A549 (cell line): ENCODE data around the gene ZSCAN16. TPM values are rescaled to one million over a fixed set of nuclear protein-coding genes. Genes with fewer than 3 reads are reported as not detected.

Experiments
- ATAC-seq, 2 experiments: fragments of 200-7000 bp in 1 of 2; fragments of >200 bp in 1 of 2; cut with Nextera tagmentation in 1 of 2; cut with Tn5 transposase in 1 of 2; 3 replicates each; pipeline versions ENCODE4 v1.8.0 to v1.9.1; 2018 to 2020; ENCODE audit warnings: mild to moderate bottlenecking in 1 of 2, moderate library complexity in 1 of 2
- CTCF ChIA-PET: fragments of 300-600 bp; sonication (Branson Sonifier 250); formaldehyde crosslinking; extraction: SDS; loops from one replicate; lab custom pipeline; 2021; ENCODE audit warnings: antibody characterized with exemption, inconsistent platforms; lab: Yijun Ruan, JAX
- POLR2A ChIA-PET: fragments of 350-600 bp; formaldehyde crosslinking; extraction: SDS; loops from one replicate; lab custom pipeline; 2021; ENCODE audit warnings: antibody characterized with exemption, inconsistent platforms; lab: Yijun Ruan, JAX
- DNase-seq, 2 experiments: peaks; one replicate each; pipeline versions ENCODE4 v3.0.0 to v3.0.0-alpha.2; 2011 to 2016; ENCODE audit warnings: low read depth in 1 of 2, low spot score in 1 of 2
- FAIRE-seq: peaks from 2 replicates; lab custom pipeline; 2011; peaks lifted over from hg19 to GRCh38; lab: Jason Lieb, UNC
- H3K27ac ChIP-seq, 2 experiments: fragments of >200 bp; sonication (Bioruptor Twin); formaldehyde crosslinking; 3 replicates each; pipeline ENCODE4 v1.5.1; 2016 to 2017
- H3K4me1 ChIP-seq: fragments of >200 bp; sonication (Bioruptor Twin); formaldehyde crosslinking; 3 replicates; pipeline ENCODE4 v1.6.1; 2016
- H3K4me2 ChIP-seq: fragments of >200 bp; sonication (Bioruptor Twin); formaldehyde crosslinking; 3 replicates; pipeline ENCODE4 v1.6.1; 2016
- H3K4me3 ChIP-seq: fragments of >200 bp; sonication (Bioruptor Twin); formaldehyde crosslinking; 3 replicates; pipeline ENCODE4 v1.5.1; 2016
- H3K9me3 ChIP-seq: fragments of >200 bp; sonication (Bioruptor Twin); formaldehyde crosslinking; 3 replicates; pipeline ENCODE4 v1.6.1; 2016
- ATOH8 ChIP-seq: fragments of 250-450 bp; sonication (Bioruptor Pico); IDR thresholded peaks from 2 replicates; pipeline ENCODE4 v1.5.0; 2020; ENCODE audit warnings: low read depth, mild to moderate bottlenecking, moderate library complexity
- BHLHE40 ChIP-seq: IDR thresholded peaks from 2 replicates; pipeline ENCODE4 v1.6.1; 2012; ENCODE audit warnings: low read depth, low read length, inconsistent platforms
- CBX8 ChIP-seq: fragments of 200-600 bp; sonication (generic); IDR thresholded peaks from 2 replicates; pipeline ENCODE4 v1.6.1; 2016
- CHD2 ChIP-seq: fragments of 150-350 bp; IDR thresholded peaks from 2 replicates; pipeline ENCODE4 v1.6.1; 2014; ENCODE audit warnings: low read length; ENCODE audit not compliant: partially characterized antibody
- CHD4 ChIP-seq: fragments of 200-600 bp; sonication (generic); IDR thresholded peaks from 2 replicates; pipeline ENCODE4 v1.6.1; 2016; ENCODE audit warnings: antibody characterized with exemption, mild to moderate bottlenecking, borderline replicate concordance
- CTCF ChIP-seq: fragments of >200 bp; sonication (Bioruptor Twin); formaldehyde crosslinking; IDR thresholded peaks from 3 replicates; pipeline ENCODE4 v1.5.1; 2016
- EHMT2 ChIP-seq: fragments of 200-600 bp; sonication (generic); IDR thresholded peaks from 2 replicates; pipeline ENCODE4 v1.6.1; 2016; ENCODE audit warnings: antibody characterized with exemption, low read depth, mild to moderate bottlenecking, moderate library complexity
- ELK1 ChIP-seq: fragments of 150-350 bp; IDR thresholded peaks from 2 replicates; pipeline ENCODE4 v1.6.1; 2014; ENCODE audit warnings: low read depth, mild to moderate bottlenecking, low read length
- GATA3 ChIP-seq: IDR thresholded peaks from 2 replicates; pipeline ENCODE4 v1.6.1; 2012; ENCODE audit warnings: borderline replicate concordance
- HES2 ChIP-seq: fragments of >200 bp; sonication (Bioruptor Twin); formaldehyde crosslinking; IDR thresholded peaks from 2 replicates; pipeline ENCODE4 v1.6.1; 2016
- HEYL ChIP-seq: fragments of 250-450 bp; sonication (Bioruptor Pico); IDR thresholded peaks from 2 replicates; pipeline ENCODE4 v1.8.0; 2021; ENCODE audit warnings: mild to moderate bottlenecking, moderate library complexity
- HOXB13 ChIP-seq: fragments of 250-450 bp; sonication (Bioruptor Pico); IDR thresholded peaks from 2 replicates; pipeline ENCODE4 v1.5.0; 2020; ENCODE audit warnings: low read depth, mild to moderate bottlenecking, moderate library complexity
- HOXB5 ChIP-seq: fragments of 250-450 bp; sonication (Bioruptor Pico); IDR thresholded peaks from 2 replicates; pipeline ENCODE4 v1.5.0; 2020; ENCODE audit warnings: mild to moderate bottlenecking, moderate library complexity
- KDM1A ChIP-seq: fragments of 200-600 bp; sonication (generic); IDR thresholded peaks from 2 replicates; pipeline ENCODE4 v1.6.1; 2016; ENCODE audit warnings: low read depth, mild to moderate bottlenecking
- MAX ChIP-seq: IDR thresholded peaks from 2 replicates; pipeline ENCODE4 v1.6.1; 2012
- MAZ ChIP-seq: fragments of 150-350 bp; IDR thresholded peaks from 2 replicates; pipeline ENCODE4 v1.6.1; 2014; ENCODE audit warnings: antibody characterized with exemption, low read depth, low read length, borderline replicate concordance
- NFE2L2 ChIP-seq: fragments of 150-350 bp; conservative IDR thresholded peaks from 2 replicates; pipeline ENCODE4 v1.6.1; 2014; ENCODE audit warnings: low read length
- PBX3 ChIP-seq: IDR thresholded peaks from 2 replicates; pipeline ENCODE4 v1.6.1; 2012
- POLR2AphosphoS2 ChIP-seq: conservative IDR thresholded peaks from 2 replicates; pipeline ENCODE4 v1.6.1; 2012; ENCODE audit warnings: low read length, improper control_type of control experiment, inconsistent platforms
- REST ChIP-seq: fragments of 200-600 bp; sonication (generic); IDR thresholded peaks from 2 replicates; pipeline ENCODE4 v1.6.1; 2016; ENCODE audit warnings: antibody characterized with exemption, mild to moderate bottlenecking, moderate library complexity
- RFX5 ChIP-seq: fragments of 450-650 bp; IDR thresholded peaks from 2 replicates; pipeline ENCODE4 v1.7.1; 2014; ENCODE audit warnings: antibody characterized with exemption, mild to moderate bottlenecking, moderate library complexity
- WGBS: methylation state at CpG from one replicate; pipeline ENCODE4 v1.1.6; 2017; ENCODE audit errors: missing lambda C conversion rate; 5-methylcytosine and 5-hydroxymethylcytosine counted together
- polyA plus RNA-seq, 4 experiments: library from polyadenylated mRNA; depleted of rRNA in 3 of 4; stranded (reverse); fragments of >200 nt; fragmentation: RNase III in 1 of 4; extraction: RNeasy Plus Mini Kit Qiagen cat#74134 plus additional on column Dnase treatment in 1 of 4; gene quantifications; 2 replicates in 3 of 4; 3 replicates in 1 of 4; pipeline ENCODE4 v1.2.3, GENCODE V29; 2011 to 2017

Gene ZSCAN16
- polyA plus RNA-seq, 2 of the 4 experiments (the other 2 are of a cell fraction), result 5.7 to 6.0 TPM

- no peak for FAIRE-seq
- TF ChIP-seq CTCF, result no peak
- TF ChIP-seq BHLHE40, result no peak
- no peak for TF ChIP-seq CHD2
- TF ChIP-seq EHMT2, result no peak
- TF ChIP-seq CBX8, result no peak
- TF ChIP-seq HOXB13 (CRISPR knock-in tag), result no peak
- TF ChIP-seq HES2, result no peak
- no peak for TF ChIP-seq KDM1A
- no peak for TF ChIP-seq POLR2AphosphoS2
- TF ChIP-seq ELK1, result no peak
Measured at GRCh38 chr6:28107506-28107905, 16.9 kb upstream of the ZSCAN16 start.

GRCh38 chr6:28111964-28112363 lies 12.4 kb upstream of the ZSCAN16 start:
- Histone ChIP-seq H3K4me3 (no peak overlapping the region), H3K4me1 (no peaks in the 10 kb centered on the region), H3K27ac (no peak overlapping the region)
- WGBS, result 76% methylated on average over 3 of the region's 3 CpGs
- no peak for FAIRE-seq
- POLR2A ChIA-PET, result no interaction called here
- TF ChIP-seq REST (no peak), MAX (no peak), ATOH8 (CRISPR knock-in tag) (no peak), HES2 (no peak)
- TF ChIP-seq, all 56 proteins: peak for 0
- Histone ChIP-seq H3K4me2 (no peak overlapping the region), H3K9me3 (no peaks in the 10 kb centered on the region)
- ATAC-seq, result no peak
- DNase-seq, result no peak
- CTCF ChIA-PET, result no interaction called here

More at GRCh38 chr6:28107506-28107905, 16.9 kb upstream of the ZSCAN16 start:
- DNase-seq, result no peak
- Histone ChIP-seq H3K9me3 (no peaks in the 10 kb centered on the region), H3K27ac (no peak overlapping the region), H3K4me3 (no peak overlapping the region), H3K4me2 (no peak overlapping the region), H3K4me1 (0 out of 3 replicates have a peak, but pooled peaks cover 3% of the 10 kb centered on the region)
- 64% methylated on average over 3 of the region's 3 CpGs for WGBS
- ChIA-PET CTCF (no interaction called here), POLR2A (no interaction called here)
- ATAC-seq, result no peak

- no peaks in the 10 kb centered on the region for H3K9me3 ChIP-seq
- WGBS, result 59% methylated on average over 2 of the region's 2 CpGs
- no peak overlapping the region for H3K4me3 ChIP-seq
- FAIRE-seq, result no peak
- no peaks in the 10 kb centered on the region for H3K4me1 ChIP-seq
- H3K4me2 ChIP-seq, result no peak overlapping the region
- POLR2A ChIA-PET, result no interaction called here
- CTCF ChIA-PET, result interaction anchor here (1.5 kb wide), 1 partner anchor 11 kb away, joined by 3 read pairs; no protein-coding TSS in a partner anchor
- ATAC-seq, result no peak
- no peak overlapping the region for H3K27ac ChIP-seq
- no peak for DNase-seq
- TF ChIP-seq RFX5, result no peak
- no peak for TF ChIP-seq HEYL (CRISPR knock-in tag)
- no peak for TF ChIP-seq GATA3
- no peak for TF ChIP-seq MAZ
- no peak for TF ChIP-seq PBX3
- no peak for TF ChIP-seq CHD4
- TF ChIP-seq NFE2L2, result no peak
- TF ChIP-seq CBX8, result no peak
- no peak for TF ChIP-seq CTCF
- no peak for TF ChIP-seq HOXB5 (CRISPR knock-in tag)
- TF ChIP-seq BHLHE40, result no peak
- TF ChIP-seq KDM1A, result no peak
Measured at GRCh38 chr6:28115799-28116198, 8.6 kb upstream of the ZSCAN16 start.
